Lower leg skin (tissue), 4 donors: ENCODE results near the gene COQ3. TPM values are rescaled to one million over a fixed set of nuclear protein-coding genes. Genes with fewer than 3 reads are reported as not detected.

ENCODE experiments used
- DNase-seq, 2 donors: peaks; one replicate each; pipeline ENCODE4 v3.0.0-alpha.2; 2019; ENCODE audit warnings: low spot score in 2 of 2
- H3K4me3 ChIP-seq: fragments of 200-600 bp; sonication (generic); 2 replicates; pipeline ENCODE4 v1.5.1; 2017; ENCODE audit warnings: mild to moderate bottlenecking, low read depth; ENCODE audit not compliant: poor library complexity, severe bottlenecking
- POLR2A ChIP-seq, 2 donors: fragments of 450-650 bp; IDR thresholded peaks; one replicate each; pipeline ENCODE4 v1.6.1; 2016 to 2017; ENCODE audit warnings: antibody characterized with exemption in 2 of 2, mild to moderate bottlenecking in 1 of 2, moderate library complexity in 1 of 2
- WGBS, 2 donors: methylation state at CpG; one replicate each; pipeline ENCODE4 v1.1.5; 2018; 5-methylcytosine and 5-hydroxymethylcytosine counted together
- intact Hi-C: fragments of 100-400 bp; cut with DNase I; formaldehyde crosslinking; loops from one replicate; pipeline ENCODE4 v1.15.0; 2023; ENCODE audit warnings: low total_unique reads
- total RNA-seq, 4 donors: library from RNA; depleted of rRNA; stranded (reverse); fragments of >200 nt; gene quantifications; one replicate each; pipeline ENCODE4 v1.1.0, GENCODE V29; 2016
- TF ChIP-seq, protein P1 (sequence below), 3 donors: fragments of 450-650 bp; IDR thresholded peaks; one replicate each; pipeline ENCODE4 v1.5.1; 2016; ENCODE audit warnings: antibody characterized with exemption in 3 of 3, mild to moderate bottlenecking in 3 of 3, moderate library complexity in 2 of 3

The COQ3 gene
- total RNA-seq, 4 donors from 2014 or later, result 1.5 to 4.5 (median 3.2) TPM

- TF ChIP-seq, protein P1, sequence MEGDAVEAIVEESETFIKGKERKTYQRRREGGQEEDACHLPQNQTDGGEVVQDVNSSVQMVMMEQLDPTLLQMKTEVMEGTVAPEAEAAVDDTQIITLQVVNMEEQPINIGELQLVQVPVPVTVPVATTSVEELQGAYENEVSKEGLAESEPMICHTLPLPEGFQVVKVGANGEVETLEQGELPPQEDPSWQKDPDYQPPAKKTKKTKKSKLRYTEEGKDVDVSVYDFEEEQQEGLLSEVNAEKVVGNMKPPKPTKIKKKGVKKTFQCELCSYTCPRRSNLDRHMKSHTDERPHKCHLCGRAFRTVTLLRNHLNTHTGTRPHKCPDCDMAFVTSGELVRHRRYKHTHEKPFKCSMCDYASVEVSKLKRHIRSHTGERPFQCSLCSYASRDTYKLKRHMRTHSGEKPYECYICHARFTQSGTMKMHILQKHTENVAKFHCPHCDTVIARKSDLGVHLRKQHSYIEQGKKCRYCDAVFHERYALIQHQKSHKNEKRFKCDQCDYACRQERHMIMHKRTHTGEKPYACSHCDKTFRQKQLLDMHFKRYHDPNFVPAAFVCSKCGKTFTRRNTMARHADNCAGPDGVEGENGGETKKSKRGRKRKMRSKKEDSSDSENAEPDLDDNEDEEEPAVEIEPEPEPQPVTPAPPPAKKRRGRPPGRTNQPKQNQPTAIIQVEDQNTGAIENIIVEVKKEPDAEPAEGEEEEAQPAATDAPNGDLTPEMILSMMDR (IDR thresholded peaks at IDR 0.05), result no peak
- no peak for TF ChIP-seq POLR2A (IDR thresholded peaks at IDR 0.05)
- intact Hi-C loops, result no loop called here
- no peak for DNase-seq
- H3K4me3 ChIP-seq, result no peak overlapping the region
These were observed 24.5 kb downstream of the COQ3 start for GRCh38 chr6:99369533-99369932.

DNA sequence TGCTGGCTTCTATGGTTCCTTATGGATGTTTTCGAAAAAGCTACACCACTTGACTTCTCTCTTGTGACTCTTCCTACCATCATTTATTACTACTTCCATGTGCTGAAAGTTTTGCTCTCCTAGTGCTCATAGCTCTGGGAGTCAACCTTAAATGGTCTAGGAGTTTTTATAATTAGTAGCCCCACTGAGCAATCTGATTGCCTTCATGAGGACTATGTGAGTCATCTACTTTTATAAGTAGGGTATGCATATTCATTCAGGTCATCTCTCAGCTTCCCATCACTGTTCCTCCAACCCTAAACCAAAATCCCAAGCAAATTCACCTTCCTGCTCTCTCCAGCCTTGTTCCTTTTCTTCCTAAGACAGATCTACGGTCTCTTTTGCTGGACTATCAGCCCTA, 27.1 kb downstream of the COQ3 start:
- intact Hi-C loops, result no loop called here
- TF ChIP-seq, protein P1 (IDR thresholded peaks at IDR 0.05), result no peak
- TF ChIP-seq POLR2A (IDR thresholded peaks at IDR 0.05), result no peak
- H3K4me3 ChIP-seq, result no peak overlapping the region
- WGBS, 2 donors, result 97 to 98% methylated on average over 2 of the region's 2 CpGs
- no peak for DNase-seq

- intact Hi-C loops, result no loop called here
- no peak for DNase-seq
- H3K4me3 ChIP-seq, result no peak overlapping the region
- TF ChIP-seq, protein P1 (IDR thresholded peaks at IDR 0.05), result no peak
- no peak for TF ChIP-seq POLR2A (IDR thresholded peaks at IDR 0.05)
- WGBS, 2 donors, result 84 to 88% methylated on average over 5 of the region's 5 CpGs
These were observed 30.0 kb downstream of the COQ3 start for GRCh38 chr6:99364026-99364425.

- 89 to 100% methylated on average over 1 of the region's 1 CpG for WGBS, 2 donors
These were observed 31.2 kb downstream of the COQ3 start for GRCh38 chr6:99362678-99363268.

GRCh38 chr6:99359800-99360199, 34.2 kb downstream of the COQ3 start:
- 61 to 74% methylated on average over 1 of the region's 1 CpG for WGBS, 2 donors
- DNase-seq, result no peak
- TF ChIP-seq POLR2A (IDR thresholded peaks at IDR 0.05), result no peak
- TF ChIP-seq, protein P1 (IDR thresholded peaks at IDR 0.05), result no peak
- H3K4me3 ChIP-seq, result no peak overlapping the region
- intact Hi-C loops, result no loop called here

More at GRCh38 chr6:99362678-99363268, 31.2 kb downstream of the COQ3 start:
- no peak overlapping the region for H3K4me3 ChIP-seq
- no peak for TF ChIP-seq POLR2A (IDR thresholded peaks at IDR 0.05)
- TF ChIP-seq, protein P1 (IDR thresholded peaks at IDR 0.05), result no peak
- intact Hi-C loops, result no loop called here
- DNase-seq, result no peak

GRCh38 chr6:99356641-99357040, 37.4 kb downstream of the COQ3 start:
- 81 to 91% methylated on average over 1 of the region's 1 CpG for WGBS, 2 donors
- no peak overlapping the region for H3K4me3 ChIP-seq
- intact Hi-C loops, result no loop called here
- DNase-seq, result no peak
- TF ChIP-seq, protein P1 (IDR thresholded peaks at IDR 0.05), result no peak
- TF ChIP-seq POLR2A (IDR thresholded peaks at IDR 0.05), result no peak
